Measurements from ENCODE around the gene GEMIN5.

Gene GEMIN5

DNA sequence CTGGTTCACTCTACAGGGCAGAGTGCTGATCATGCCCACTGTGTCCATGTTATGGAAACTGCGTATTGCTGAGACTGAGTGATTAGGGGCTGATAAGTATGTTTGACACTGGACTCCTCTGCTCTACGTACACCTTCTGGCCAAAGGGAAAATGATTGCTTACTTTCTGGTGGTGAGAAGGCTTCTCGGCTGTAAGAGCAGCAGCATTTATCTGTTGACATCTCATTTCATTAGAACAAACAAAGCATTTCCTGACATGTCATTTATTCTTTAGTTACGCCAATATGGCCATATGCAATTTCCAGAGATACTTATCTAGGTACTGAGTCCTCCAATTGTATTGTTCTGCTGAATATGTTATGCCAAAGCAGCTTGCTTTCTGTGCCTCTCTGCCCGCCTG is 93.2 kb downstream of the GEMIN5 start:
- no peak for DNase-seq

DNA sequence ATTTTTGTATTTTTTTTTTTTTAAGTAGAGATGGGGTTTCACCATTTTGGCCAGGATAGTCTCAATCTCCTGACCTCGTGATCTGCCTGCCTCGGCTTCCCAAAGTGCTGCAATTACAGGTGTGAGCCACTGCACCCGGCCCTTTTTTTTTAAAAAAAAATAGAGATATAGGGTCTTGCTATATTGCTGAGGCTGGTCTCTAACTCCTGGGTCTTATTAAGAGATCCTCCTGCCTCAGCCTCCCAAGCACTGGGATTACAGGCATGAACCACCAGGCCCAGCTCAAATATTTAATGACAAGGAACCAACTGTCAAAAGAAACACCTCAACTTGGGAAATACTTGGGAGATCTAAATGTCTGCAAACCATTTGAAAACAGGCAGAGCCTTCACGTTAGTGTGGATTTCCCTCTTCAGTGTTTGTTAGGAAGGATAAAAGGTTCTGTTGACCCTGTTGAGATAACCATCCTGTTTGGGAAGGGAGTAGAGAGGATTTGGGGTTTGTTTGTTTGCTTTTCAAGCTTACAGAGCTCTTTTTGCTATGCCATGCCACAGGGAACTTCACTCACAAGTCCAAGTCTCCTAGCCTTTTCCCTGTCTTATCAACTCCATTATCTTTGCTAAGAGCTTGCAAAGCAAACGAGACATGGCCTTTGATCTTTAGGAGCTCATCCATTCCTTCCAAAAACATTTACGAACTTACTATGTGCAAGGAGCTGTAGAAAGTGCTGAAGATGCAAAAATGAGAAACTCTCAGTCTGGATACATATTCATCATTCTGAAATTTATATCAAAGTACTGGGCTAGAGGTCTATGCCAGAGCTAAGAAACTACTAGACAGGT is 95.1 kb downstream of the GEMIN5 start:
- DNase-seq: no peak

DNA sequence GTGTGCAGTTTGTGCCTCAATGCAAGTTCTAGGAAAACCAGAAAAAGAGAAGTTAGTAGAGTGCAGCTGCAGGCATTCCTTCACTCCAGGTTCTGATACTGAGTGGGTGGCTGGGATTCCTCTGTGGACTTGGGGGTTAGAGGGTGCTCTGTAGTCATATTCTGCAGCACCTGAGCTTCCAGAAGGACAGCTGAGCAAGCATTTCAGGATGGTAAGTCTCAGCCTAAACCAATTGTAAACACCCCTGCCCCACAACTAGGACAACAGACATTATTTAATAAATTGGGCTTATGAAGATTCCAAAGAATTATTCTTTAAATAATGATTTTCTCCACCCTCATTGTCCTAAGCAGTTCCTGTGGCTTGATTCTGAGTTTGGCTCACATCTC is 96.7 kb downstream of the GEMIN5 start:
- no peak for DNase-seq

DNA sequence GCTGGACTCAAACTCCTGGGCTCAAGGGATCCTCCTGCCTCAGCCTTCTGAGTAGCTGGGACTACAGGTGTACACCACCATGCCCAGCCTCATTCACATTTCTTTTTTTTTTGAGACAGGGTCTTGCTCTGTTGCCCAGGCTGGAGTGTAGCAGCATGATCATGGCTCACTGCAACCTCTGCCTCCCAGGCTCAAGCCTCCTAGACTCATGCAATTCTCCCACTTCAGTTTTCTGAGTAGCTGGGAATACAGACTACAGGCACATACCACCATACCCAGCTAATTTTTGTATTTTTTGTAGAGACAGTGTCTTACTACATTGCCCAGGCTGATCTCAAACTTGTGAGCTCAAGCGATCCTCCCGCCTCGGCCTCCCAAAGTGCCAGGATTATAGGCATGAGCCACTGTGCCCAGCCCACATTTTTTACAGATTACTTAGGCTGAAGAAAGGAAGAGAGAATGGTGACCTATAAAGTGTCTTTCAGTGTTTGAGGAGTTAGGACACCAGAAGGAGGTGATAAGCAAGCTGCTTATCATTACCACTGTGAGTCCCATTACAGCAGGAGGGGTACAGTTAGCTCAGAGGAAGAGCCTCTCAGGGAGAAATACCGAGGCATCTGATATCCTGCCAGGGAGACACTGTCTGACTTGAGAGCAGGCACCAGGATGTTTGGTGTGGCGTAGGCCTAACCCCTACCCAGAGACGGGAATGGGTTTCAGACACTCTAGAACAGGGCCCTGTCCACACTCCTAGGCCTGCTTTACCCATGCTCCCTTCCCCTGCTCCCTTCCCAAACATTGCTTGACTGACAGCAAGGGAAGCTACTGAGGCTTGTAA is 97.4 kb downstream of the GEMIN5 start:
- no peak for DNase-seq
